Measurements from ENCODE around the gene TSPO.

DNA sequence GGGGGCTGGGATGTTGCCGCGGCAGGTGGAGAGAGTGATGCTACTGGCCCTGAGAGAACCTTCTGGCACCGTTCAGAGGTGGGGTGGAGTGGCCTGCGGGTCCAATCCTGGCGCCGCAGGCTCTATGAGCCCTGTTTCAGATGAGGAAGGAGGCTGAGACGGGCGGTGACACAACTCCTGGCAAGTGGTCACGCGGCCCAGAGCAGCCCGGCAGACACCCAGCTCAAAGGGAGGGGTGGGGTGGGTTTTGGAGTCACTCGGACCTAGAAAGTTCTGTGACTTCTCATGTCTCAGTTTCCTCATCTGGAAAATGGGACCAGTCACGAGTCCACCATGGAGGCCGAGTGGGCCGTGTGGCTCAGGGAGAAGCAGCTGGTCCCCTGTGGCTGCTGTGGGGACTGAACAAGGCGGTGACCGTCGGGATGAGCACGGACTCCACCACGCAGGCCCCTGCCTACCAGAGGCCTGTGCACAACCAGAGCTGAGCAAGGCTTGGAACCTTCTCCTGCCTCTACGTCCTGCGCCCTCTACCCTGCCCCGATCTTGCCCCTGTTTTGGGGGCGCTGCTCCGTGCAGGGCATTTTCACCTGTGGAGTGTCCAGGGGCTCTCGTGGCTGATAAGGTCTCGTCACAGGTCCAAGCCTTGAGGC, 3.7 kb downstream of the TSPO start:
- TF ChIP-seq, protein P1, sequence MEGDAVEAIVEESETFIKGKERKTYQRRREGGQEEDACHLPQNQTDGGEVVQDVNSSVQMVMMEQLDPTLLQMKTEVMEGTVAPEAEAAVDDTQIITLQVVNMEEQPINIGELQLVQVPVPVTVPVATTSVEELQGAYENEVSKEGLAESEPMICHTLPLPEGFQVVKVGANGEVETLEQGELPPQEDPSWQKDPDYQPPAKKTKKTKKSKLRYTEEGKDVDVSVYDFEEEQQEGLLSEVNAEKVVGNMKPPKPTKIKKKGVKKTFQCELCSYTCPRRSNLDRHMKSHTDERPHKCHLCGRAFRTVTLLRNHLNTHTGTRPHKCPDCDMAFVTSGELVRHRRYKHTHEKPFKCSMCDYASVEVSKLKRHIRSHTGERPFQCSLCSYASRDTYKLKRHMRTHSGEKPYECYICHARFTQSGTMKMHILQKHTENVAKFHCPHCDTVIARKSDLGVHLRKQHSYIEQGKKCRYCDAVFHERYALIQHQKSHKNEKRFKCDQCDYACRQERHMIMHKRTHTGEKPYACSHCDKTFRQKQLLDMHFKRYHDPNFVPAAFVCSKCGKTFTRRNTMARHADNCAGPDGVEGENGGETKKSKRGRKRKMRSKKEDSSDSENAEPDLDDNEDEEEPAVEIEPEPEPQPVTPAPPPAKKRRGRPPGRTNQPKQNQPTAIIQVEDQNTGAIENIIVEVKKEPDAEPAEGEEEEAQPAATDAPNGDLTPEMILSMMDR (IDR thresholded peaks at IDR 0.05) = no peak
- TF ChIP-seq, protein P2, sequence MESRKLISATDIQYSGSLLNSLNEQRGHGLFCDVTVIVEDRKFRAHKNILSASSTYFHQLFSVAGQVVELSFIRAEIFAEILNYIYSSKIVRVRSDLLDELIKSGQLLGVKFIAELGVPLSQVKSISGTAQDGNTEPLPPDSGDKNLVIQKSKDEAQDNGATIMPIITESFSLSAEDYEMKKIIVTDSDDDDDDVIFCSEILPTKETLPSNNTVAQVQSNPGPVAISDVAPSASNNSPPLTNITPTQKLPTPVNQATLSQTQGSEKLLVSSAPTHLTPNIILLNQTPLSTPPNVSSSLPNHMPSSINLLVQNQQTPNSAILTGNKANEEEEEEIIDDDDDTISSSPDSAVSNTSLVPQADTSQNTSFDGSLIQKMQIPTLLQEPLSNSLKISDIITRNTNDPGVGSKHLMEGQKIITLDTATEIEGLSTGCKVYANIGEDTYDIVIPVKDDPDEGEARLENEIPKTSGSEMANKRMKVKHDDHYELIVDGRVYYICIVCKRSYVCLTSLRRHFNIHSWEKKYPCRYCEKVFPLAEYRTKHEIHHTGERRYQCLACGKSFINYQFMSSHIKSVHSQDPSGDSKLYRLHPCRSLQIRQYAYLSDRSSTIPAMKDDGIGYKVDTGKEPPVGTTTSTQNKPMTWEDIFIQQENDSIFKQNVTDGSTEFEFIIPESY (IDR thresholded peaks at IDR 0.05; ENCODE audit: borderline replicate concordance, low read depth) = no peak
- TF ChIP-seq, protein P3, sequence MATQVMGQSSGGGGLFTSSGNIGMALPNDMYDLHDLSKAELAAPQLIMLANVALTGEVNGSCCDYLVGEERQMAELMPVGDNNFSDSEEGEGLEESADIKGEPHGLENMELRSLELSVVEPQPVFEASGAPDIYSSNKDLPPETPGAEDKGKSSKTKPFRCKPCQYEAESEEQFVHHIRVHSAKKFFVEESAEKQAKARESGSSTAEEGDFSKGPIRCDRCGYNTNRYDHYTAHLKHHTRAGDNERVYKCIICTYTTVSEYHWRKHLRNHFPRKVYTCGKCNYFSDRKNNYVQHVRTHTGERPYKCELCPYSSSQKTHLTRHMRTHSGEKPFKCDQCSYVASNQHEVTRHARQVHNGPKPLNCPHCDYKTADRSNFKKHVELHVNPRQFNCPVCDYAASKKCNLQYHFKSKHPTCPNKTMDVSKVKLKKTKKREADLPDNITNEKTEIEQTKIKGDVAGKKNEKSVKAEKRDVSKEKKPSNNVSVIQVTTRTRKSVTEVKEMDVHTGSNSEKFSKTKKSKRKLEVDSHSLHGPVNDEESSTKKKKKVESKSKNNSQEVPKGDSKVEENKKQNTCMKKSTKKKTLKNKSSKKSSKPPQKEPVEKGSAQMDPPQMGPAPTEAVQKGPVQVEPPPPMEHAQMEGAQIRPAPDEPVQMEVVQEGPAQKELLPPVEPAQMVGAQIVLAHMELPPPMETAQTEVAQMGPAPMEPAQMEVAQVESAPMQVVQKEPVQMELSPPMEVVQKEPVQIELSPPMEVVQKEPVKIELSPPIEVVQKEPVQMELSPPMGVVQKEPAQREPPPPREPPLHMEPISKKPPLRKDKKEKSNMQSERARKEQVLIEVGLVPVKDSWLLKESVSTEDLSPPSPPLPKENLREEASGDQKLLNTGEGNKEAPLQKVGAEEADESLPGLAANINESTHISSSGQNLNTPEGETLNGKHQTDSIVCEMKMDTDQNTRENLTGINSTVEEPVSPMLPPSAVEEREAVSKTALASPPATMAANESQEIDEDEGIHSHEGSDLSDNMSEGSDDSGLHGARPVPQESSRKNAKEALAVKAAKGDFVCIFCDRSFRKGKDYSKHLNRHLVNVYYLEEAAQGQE (IDR thresholded peaks at IDR 0.05; ENCODE audit: low read depth, low read length) = no peak
- TF ChIP-seq POLR2AphosphoS5 (IDR thresholded peaks at IDR 0.05; ENCODE audit: low read depth, low read length) (no peak), MXI1 (IDR thresholded peaks at IDR 0.05; ENCODE audit: low read depth, low read length) (no peak), FOXM1 (IDR thresholded peaks at IDR 0.05; ENCODE audit: low read depth) (no peak), TAF1 (IDR thresholded peaks at IDR 0.05; ENCODE audit: borderline replicate concordance, low read depth, low read length) (no peak), JUND (IDR thresholded peaks at IDR 0.05) (no peak), EP300 (IDR thresholded peaks at IDR 0.05; ENCODE audit: borderline replicate concordance in 1 of 2, low read depth in 1 of 2, low read length in 1 of 2) (no peak)
- TF ChIP-seq, protein P4, sequence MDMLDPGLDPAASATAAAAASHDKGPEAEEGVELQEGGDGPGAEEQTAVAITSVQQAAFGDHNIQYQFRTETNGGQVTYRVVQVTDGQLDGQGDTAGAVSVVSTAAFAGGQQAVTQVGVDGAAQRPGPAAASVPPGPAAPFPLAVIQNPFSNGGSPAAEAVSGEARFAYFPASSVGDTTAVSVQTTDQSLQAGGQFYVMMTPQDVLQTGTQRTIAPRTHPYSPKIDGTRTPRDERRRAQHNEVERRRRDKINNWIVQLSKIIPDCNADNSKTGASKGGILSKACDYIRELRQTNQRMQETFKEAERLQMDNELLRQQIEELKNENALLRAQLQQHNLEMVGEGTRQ (IDR thresholded peaks at IDR 0.05; ENCODE audit: borderline replicate concordance, low read depth, low read length) = no peak

All from SK-N-SH (cell line).